ENCODE data around the gene MBD6. TPM values are rescaled to one million over a fixed set of nuclear protein-coding genes. Genes with fewer than 3 reads are reported as not detected.

The MBD6 gene
- 10 to 100 TPM in 3 of 4 donors, 1 to 10 TPM in 1; 5.5 to 20.3 (median 12.9) TPM for total RNA-seq

DNA sequence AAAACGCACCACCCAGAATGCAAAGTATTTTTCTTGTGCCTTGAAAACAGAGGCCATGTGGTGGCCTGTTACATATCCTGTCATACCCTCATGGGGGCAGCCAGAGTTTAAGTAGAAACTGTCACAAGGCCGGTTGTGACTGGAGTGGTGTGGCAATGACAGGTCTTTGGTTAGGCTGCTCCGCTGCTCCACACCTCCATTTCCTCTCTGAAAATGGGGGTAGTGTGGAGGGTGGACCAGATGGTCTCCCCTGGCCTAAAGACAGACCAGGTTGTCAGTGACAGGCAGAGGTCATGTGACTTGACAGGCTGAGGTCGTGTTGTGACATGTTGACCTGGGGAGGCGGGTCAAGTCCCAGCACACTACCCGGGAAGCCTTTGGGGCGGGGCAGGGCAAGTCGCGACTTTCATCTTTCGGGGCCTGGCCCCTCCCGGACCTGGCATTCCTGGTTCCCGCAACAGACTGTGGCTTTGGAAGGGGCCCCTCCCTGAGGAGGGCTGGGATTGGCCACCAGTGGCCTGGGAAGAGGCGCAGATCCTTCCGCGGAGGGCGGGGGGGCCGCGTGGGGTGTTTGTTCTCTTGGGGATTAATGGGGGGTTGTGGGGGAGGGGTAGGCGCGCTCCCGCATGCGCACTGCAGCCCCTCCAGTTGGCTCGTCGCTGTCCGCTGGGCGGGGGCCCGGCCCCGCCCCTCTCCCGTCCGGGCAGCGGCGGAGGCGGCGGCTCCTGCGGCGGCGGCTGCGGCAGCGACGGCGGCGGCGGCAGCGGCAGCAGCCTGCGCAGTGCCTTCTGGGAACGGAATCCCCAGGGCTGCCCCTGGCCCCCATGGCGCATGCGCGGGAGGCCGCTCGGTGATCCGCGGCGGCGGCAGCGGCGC, at the start of gene MBD6:
TSS of gene MBD6 (plus strand) at position 814 of the 876 bp plus-strand sequence. CDS start 1,480 bp downstream, outside the sequence.
- TF ChIP-seq POLR2A (IDR thresholded peaks at IDR 0.05) (peak; percentile 72 to 79), CTCF (IDR thresholded peaks at IDR 0.05 in 4 of 5, conservative IDR thresholded peaks at IDR 0.05 in 1 of 5) (no peak)
- ATAC-seq (peak; percentile 37 to 43), DNase-seq (peak; percentile 90 to 94)
- Histone ChIP-seq H3K4me3 (peak within 1 kb of the TSS; percentile 80 to 90 (median 86)), H3K9me3 (no peaks in the 10 kb centered on the region), H3K27me3 (no peaks in the 10 kb centered on the region), H3K4me1 (peaks cover 55 to 60% of the 10 kb centered on the region in 2 donors), H3K36me3 (peaks cover 0 to 33% of the 10 kb centered on the region in 2 donors), H3K27ac (peak within 1 kb of the TSS; percentile 93 to 99 (median 96))
- intact Hi-C loops (cut with DNase I; ENCODE audit: low total_unique reads) (loop anchor here (1.0 to 10.0 kb wide), 9 partner anchors 24 to 887 kb away; partner anchors contain the start of genes ATP23, BAZ2A, CTDSP2 and NAB2), in situ Hi-C loops (cut with MboI; ENCODE audit: low sequenced_read_pairs in 4 of 4) (loop anchor here in 1 of 4 donors (25.0 kb wide), 1 partner anchor 885 kb away; the partner anchor contains the start of genes ATP5F1B and BAZ2A)

DNA sequence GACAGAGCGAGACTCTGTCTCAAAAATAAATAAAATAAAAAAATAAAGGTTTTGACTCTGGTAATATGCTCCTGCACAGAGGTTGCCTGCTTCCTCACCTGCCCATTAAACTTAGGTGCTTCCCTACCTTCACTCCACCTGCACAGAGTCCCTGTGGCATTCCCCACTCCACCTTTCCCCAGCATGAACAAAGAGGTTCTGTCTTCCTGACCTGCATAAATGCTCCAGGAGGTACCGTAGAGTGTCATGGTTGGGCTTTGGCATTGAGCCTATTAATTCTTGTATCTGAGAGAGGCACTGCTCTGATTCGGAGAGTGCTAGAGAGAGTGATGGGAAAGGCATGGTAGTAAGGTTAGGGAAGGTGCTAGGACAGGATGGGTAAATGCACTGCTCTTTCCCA, 49.2 kb upstream of the MBD6 start:
- in situ Hi-C loops (cut with MboI; ENCODE audit: low sequenced_read_pairs in 4 of 4), result no loop called here
- Histone ChIP-seq H3K27ac (no peak overlapping the region), H3K27me3 (peaks cover 41 to 47% (median 45%) of the 10 kb centered on the region in 3 donors), H3K9me3 (no peaks in the 10 kb centered on the region), H3K4me3 (no peak overlapping the region), H3K4me1 (peaks cover 12% of the 10 kb centered on the region in 2 donors), H3K36me3 (no peaks in the 10 kb centered on the region)
- DNase-seq (no peak), ATAC-seq (no peak)
- intact Hi-C loops (cut with DNase I; ENCODE audit: low total_unique reads), result no loop called here
- TF ChIP-seq CTCF (IDR thresholded peaks at IDR 0.05 in 4 of 5, conservative IDR thresholded peaks at IDR 0.05 in 1 of 5) (no peak), POLR2A (IDR thresholded peaks at IDR 0.05) (no peak)

DNA sequence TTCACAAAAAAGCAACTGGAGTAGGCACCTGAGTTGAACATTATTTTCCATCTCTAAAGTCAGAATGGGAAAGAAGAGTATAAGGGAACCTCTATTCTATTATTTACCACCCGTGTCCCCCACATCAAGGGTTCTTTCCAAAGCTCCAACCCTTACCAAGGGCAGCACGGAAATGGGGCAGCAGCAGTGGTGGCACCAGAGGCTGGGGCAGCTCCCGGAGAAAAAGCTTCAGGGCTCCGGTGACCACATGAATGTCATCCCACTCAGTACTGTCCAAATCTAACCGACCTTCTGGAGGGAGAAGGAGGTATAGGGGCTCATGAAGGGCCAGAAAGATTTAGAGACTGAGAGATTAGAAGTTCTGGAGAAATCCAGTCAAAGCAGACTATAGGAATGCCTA, 48.7 kb upstream of the MBD6 start:
- H3K27me3 ChIP-seq, result peaks cover 41 to 47% (median 45%) of the 10 kb centered on the region in 3 donors
- H3K4me1 ChIP-seq, result peaks cover 12% of the 10 kb centered on the region in 2 donors
- H3K27ac ChIP-seq, result no peak overlapping the region
- no peaks in the 10 kb centered on the region for H3K9me3 ChIP-seq
- TF ChIP-seq CTCF (IDR thresholded peaks at IDR 0.05 in 4 of 5, conservative IDR thresholded peaks at IDR 0.05 in 1 of 5), result no peak
- TF ChIP-seq POLR2A (IDR thresholded peaks at IDR 0.05), result no peak
- H3K36me3 ChIP-seq, result no peaks in the 10 kb centered on the region
- intact Hi-C loops (cut with DNase I; ENCODE audit: low total_unique reads), result no loop called here
- ATAC-seq (no peak), DNase-seq (no peak)
- in situ Hi-C loops (cut with MboI; ENCODE audit: low sequenced_read_pairs in 4 of 4), result no loop called here
- H3K4me3 ChIP-seq, result no peak overlapping the region

GRCh38 chr12:57474430-57474829, 48.2 kb upstream of the MBD6 start:
- Histone ChIP-seq H3K36me3 (no peaks in the 10 kb centered on the region), H3K9me3 (no peaks in the 10 kb centered on the region), H3K27me3 (peaks cover 41 to 47% (median 45%) of the 10 kb centered on the region in 3 donors), H3K27ac (no peak overlapping the region), H3K4me3 (no peak overlapping the region), H3K4me1 (peaks cover 12% of the 10 kb centered on the region in 2 donors)
- no peak for DNase-seq
- no peak for ATAC-seq
- in situ Hi-C loops (cut with MboI; ENCODE audit: low sequenced_read_pairs in 4 of 4) (no loop called here), intact Hi-C loops (cut with DNase I; ENCODE audit: low total_unique reads) (no loop called here)
- TF ChIP-seq POLR2A (IDR thresholded peaks at IDR 0.05), result no peak
- TF ChIP-seq CTCF (IDR thresholded peaks at IDR 0.05 in 4 of 5, conservative IDR thresholded peaks at IDR 0.05 in 1 of 5), result no peak
